OCI-LY7 (cell line): Measurements from ENCODE around the gene LCN6. TPM values are rescaled to one million over a fixed set of nuclear protein-coding genes. Genes with fewer than 3 reads are reported as not detected.

Experiments
- BruUV-seq: library from RNA; stranded (reverse); fragments of 400-500 nt; replicated peaks from 2 replicates; lab custom pipeline; 2021; lab: Mats Ljungman, UMichigan
- CTCF ChIA-PET: fragments of 300-600 bp; sonication (Branson Sonifier 250); formaldehyde crosslinking; loops from one replicate; lab custom pipeline; 2022; ENCODE audit warnings: antibody characterized with exemption; ENCODE audit not compliant: unreplicated experiment; lab: Charles Lee
- POLR2A ChIA-PET: fragments of 300-600 bp; sonication (Branson Sonifier 250); formaldehyde crosslinking; loops from one replicate; lab custom pipeline; 2022; ENCODE audit warnings: antibody characterized with exemption; lab: Charles Lee
- DNase-seq: peaks from one replicate; pipeline ENCODE4 v3.0.0-alpha.2; 2015; ENCODE audit warnings: low spot score
- H2AFZ ChIP-seq: fragments of 200-600 bp; sonication (generic), shearing (Covaris generic); 2 replicates; pipeline ENCODE4 v1.6.1; 2014; ENCODE audit warnings: mild to moderate bottlenecking, antibody characterized with exemption, low read length, moderate library complexity
- H3K27ac ChIP-seq: fragments of 200-600 bp; sonication (generic); 2 replicates; pipeline ENCODE4 v1.5.1; 2014; ENCODE audit warnings: mixed run types, low read depth, mild to moderate bottlenecking, moderate library complexity, low read length, inconsistent platforms; ENCODE audit not compliant: poor library complexity, severe bottlenecking
- H3K36me3 ChIP-seq: fragments of 200-600 bp; sonication (generic); 2 replicates; pipeline ENCODE4 v1.6.1; 2014; ENCODE audit warnings: mild to moderate bottlenecking, antibody characterized with exemption, low read length, moderate library complexity, mixed read lengths; ENCODE audit not compliant: insufficient read depth
- H3K4me1 ChIP-seq: fragments of 200-600 bp; sonication (generic); 2 replicates; pipeline ENCODE4 v1.5.1; 2014; ENCODE audit warnings: mild to moderate bottlenecking, low read length; ENCODE audit not compliant: insufficient read depth, poor library complexity, severe bottlenecking
- H3K4me2 ChIP-seq: fragments of 200-600 bp; sonication (generic); 2 replicates; pipeline ENCODE4 v1.6.1; 2014; ENCODE audit warnings: mild to moderate bottlenecking, low read length
- H3K4me3 ChIP-seq: fragments of 200-600 bp; sonication (generic); 2 replicates; pipeline ENCODE4 v1.5.1; 2014; ENCODE audit warnings: mild to moderate bottlenecking, low read depth, low read length; ENCODE audit not compliant: poor library complexity, severe bottlenecking
- H3K79me2 ChIP-seq: fragments of 200-600 bp; sonication (generic); 2 replicates; pipeline ENCODE4 v1.6.1; 2016; ENCODE audit warnings: low read depth, mild to moderate bottlenecking, low read length, moderate library complexity, mixed read lengths; ENCODE audit not compliant: insufficient read depth
- H3K9me2 ChIP-seq: fragments of 200-600 bp; sonication (generic); 2 replicates; pipeline ENCODE4 v1.6.1; 2016; ENCODE audit warnings: mild to moderate bottlenecking, low read length, mixed read lengths; ENCODE audit not compliant: insufficient read depth
- H3K9me3 ChIP-seq: fragments of 200-600 bp; sonication (generic); 2 replicates; pipeline ENCODE4 v1.6.1; 2014; ENCODE audit warnings: mild to moderate bottlenecking, mixed run types, low read length, mixed read lengths
- H4K20me1 ChIP-seq: fragments of 200-600 bp; sonication (generic); 2 replicates; pipeline ENCODE4 v1.6.1; 2014; ENCODE audit warnings: mild to moderate bottlenecking, antibody characterized with exemption, low read length, moderate library complexity, mixed read lengths; ENCODE audit not compliant: insufficient read depth
- EZH2phosphoT487 ChIP-seq: fragments of 200-600 bp; sonication (generic); IDR thresholded peaks from 2 replicates; pipeline ENCODE4 v1.6.1; 2018; ENCODE audit warnings: low read depth, borderline replicate concordance, mild to moderate bottlenecking, mixed run types, antibody characterized with exemption, low read length, moderate library complexity, mixed read lengths
- intact Hi-C: fragments of 100-400 bp; cut with micrococcal nuclease; formaldehyde crosslinking; loops from one replicate; pipeline ENCODE4 v1.10.0; 2022; ENCODE audit not compliant: unreplicated experiment
- total RNA-seq, 2 experiments: library from RNA; depleted of rRNA in 1 of 2; stranded (reverse); fragments of >200 nt in 1 of 2; shearing (Covaris generic) in 1 of 2; gene quantifications; 2 replicates each; pipeline ENCODE4 v1.2.3, GENCODE V29; 2014 to 2022
- TF ChIP-seq, protein P1 (sequence below): fragments of 200-600 bp; sonication (generic); conservative IDR thresholded peaks from 2 replicates; pipeline ENCODE4 v1.5.1; 2014; ENCODE audit warnings: mild to moderate bottlenecking, antibody characterized with exemption, low read length, moderate library complexity, mixed read lengths

LCN6 gene
- total RNA-seq, 2 experiments from 2014 or later, result not detected

DNA sequence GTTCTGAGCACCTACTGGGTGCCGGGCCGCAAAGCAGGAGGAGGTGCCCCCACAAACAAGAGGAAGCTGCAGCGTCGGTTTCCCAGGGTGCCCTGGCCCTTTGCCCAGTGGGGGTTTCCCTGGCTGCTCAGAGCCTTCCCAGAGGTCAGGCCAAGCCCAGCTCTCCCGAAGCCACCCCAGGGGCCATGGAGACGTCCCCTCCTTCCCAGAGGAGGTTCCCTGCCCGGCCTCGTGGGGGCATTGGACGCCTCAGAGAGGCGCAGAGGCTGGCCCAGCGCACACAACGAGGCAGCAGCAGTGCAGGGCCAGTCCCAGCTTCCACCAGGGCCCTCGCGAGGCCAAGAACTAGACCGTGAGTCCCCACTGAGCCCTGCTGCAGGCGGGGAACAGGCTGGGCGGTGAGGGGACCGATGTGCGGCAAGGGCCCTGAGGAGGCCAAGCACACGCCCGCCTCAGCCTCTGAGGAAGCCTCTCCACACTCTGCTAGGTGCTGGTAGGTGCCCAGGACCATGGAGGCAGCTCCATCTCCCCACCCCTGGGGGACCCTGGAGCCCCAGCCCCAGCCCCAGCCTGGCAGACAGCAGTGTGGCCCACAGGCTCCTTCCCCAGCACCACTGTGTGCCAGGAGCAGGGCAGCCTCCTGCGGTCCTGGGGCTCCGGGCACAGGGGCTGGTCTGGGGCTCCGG, 29.0 kb downstream of the LCN6 start:
- Histone ChIP-seq H3K79me2 (no peaks in the 10 kb centered on the region), H3K4me1 (peaks cover 7% of the 10 kb centered on the region), H3K9me2 (no peaks in the 10 kb centered on the region), H3K9me3 (no peaks in the 10 kb centered on the region), H2AFZ (no peak overlapping the region), H3K4me3 (no peak overlapping the region), H3K27ac (no peak overlapping the region), H4K20me1 (peaks cover 4% of the 10 kb centered on the region; the same call in 1 of the 2 replicates), H3K36me3 (peaks cover 28% of the 10 kb centered on the region), H3K4me2 (no peak overlapping the region; the same call in 1 of the 2 replicates)
- CTCF ChIA-PET, result no interaction called here
- POLR2A ChIA-PET, result interaction anchor here (0.6 to 0.8 kb wide), 3 partner anchors 10 to 404 kb away, joined by 4 to 11 read pairs (median 5); no protein-coding TSS in a partner anchor
- no TSS peak for BruUV-seq
- intact Hi-C loops, result no loop called here
- no peak for TF ChIP-seq EZH2phosphoT487
- TF ChIP-seq, protein P1, sequence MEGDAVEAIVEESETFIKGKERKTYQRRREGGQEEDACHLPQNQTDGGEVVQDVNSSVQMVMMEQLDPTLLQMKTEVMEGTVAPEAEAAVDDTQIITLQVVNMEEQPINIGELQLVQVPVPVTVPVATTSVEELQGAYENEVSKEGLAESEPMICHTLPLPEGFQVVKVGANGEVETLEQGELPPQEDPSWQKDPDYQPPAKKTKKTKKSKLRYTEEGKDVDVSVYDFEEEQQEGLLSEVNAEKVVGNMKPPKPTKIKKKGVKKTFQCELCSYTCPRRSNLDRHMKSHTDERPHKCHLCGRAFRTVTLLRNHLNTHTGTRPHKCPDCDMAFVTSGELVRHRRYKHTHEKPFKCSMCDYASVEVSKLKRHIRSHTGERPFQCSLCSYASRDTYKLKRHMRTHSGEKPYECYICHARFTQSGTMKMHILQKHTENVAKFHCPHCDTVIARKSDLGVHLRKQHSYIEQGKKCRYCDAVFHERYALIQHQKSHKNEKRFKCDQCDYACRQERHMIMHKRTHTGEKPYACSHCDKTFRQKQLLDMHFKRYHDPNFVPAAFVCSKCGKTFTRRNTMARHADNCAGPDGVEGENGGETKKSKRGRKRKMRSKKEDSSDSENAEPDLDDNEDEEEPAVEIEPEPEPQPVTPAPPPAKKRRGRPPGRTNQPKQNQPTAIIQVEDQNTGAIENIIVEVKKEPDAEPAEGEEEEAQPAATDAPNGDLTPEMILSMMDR, result no peak
- DNase-seq, result no peak

DNA sequence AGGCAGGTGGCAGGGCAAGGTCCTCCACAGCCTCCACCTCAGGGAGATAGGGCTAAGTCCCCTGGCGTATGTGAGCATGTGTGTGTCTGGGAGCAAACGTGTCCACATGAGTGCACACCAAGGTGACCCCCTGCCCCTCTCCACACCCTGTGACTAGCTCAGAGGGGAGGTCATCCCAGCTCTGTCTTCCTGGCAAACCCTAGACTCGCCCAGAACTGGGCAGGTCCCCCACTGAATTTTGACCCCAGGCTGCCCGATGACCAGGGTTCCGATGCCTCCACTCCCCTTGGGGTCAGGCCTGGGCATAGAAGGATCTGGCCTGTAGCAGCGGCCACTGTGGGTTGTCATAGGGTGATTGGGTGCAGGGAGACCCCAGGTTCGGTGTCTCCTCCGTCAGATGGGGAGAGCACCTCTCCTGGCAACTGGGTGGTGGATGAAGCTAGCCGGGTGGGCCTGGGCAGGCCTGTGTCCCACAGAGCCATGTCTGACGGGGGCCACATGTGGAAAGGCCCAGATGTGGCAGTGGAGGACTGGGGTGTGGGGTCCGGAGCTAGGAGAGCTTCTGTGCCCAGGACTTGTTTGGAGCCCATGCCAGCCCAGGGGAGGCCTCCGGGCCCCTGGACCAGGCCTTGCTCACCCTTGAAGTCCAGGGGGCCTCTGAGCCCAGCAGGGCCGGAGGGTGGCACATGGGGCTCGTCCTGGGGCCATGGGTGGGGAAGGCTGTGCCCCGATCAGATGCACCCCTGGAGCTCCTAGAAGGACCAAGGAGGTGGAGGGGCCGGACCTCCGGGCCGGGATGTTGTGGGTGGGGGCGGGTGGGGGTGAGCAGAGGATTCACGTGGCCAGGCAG, 29.8 kb downstream of the LCN6 start:
- no peak for TF ChIP-seq EZH2phosphoT487
- TF ChIP-seq, protein P1, result no peak
- DNase-seq, result no peak
- CTCF ChIA-PET, result no interaction called here
- no peak overlapping the region for H3K4me2 ChIP-seq
- H3K4me1 ChIP-seq, result peaks cover 11% of the 10 kb centered on the region
- BruUV-seq, result no TSS peak
- H3K79me2 ChIP-seq, result no peaks in the 10 kb centered on the region
- no peaks in the 10 kb centered on the region for H3K9me2 ChIP-seq
- H3K27ac ChIP-seq, result no peak overlapping the region
- POLR2A ChIA-PET, result interaction anchor here (0.6 to 0.8 kb wide), 2 partner anchors 11 to 404 kb away, joined by 4 to 11 read pairs; no protein-coding TSS in a partner anchor
- H3K4me3 ChIP-seq, result no peak overlapping the region
- intact Hi-C loops, result no loop called here
- peaks cover 21% of the 10 kb centered on the region for H3K36me3 ChIP-seq
- no peak overlapping the region for H2AFZ ChIP-seq
- H4K20me1 ChIP-seq, result peaks cover under 1% of the 10 kb centered on the region; the same call in 1 of the 2 replicates
- no peaks in the 10 kb centered on the region for H3K9me3 ChIP-seq
